ENCODE results near the gene TLCD4.
"Not testable (repeated sequence)": the region's sequence is repeated elsewhere in the genome, so short reads cannot be mapped to it uniquely, and the experiment has no call there.

The TLCD4 gene

GRCh38 chr1:95154096-95154495 is 36.9 kb downstream of the TLCD4 start:
- no peak for DNase-seq (ENCODE audit: low read depth)

GRCh38 chr1:95165569-95165968 is 48.4 kb downstream of the TLCD4 start:
- DNase-seq (ENCODE audit: low read depth): not testable (repeated sequence)
